Neuronal stem cell (in vitro differentiated cells): ENCODE results near the gene EVI5L.
A peak's percentile ranks its signal among the peaks of the same experiment; 100 is the strongest.

Experiments used
- DNase-seq: peaks from one replicate; pipeline ENCODE4 v3.0.0-alpha.2; 2013; ENCODE audit warnings: low spot score
- H2AFZ ChIP-seq: one replicate; pipeline ENCODE4 v1.6.1; 2013; ENCODE audit warnings: mild to moderate bottlenecking, low read length, inconsistent platforms
- H2AK5ac ChIP-seq: 2 replicates; pipeline ENCODE4 v1.6.1; 2013; ENCODE audit warnings: low read depth, mild to moderate bottlenecking, inconsistent platforms, low read length, moderate library complexity, mixed read lengths
- H2BK120ac ChIP-seq: 2 replicates; pipeline ENCODE4 v1.6.1; 2013; ENCODE audit warnings: low read depth, mild to moderate bottlenecking, inconsistent platforms, low read length, moderate library complexity, mixed read lengths
- H2BK12ac ChIP-seq: one replicate; pipeline ENCODE4 v1.6.1; 2013; ENCODE audit warnings: low read length, inconsistent platforms
- H2BK15ac ChIP-seq: 2 replicates; pipeline ENCODE4 v1.6.1; 2013; ENCODE audit warnings: mild to moderate bottlenecking, low read length, inconsistent platforms, mixed read lengths
- H2BK5ac ChIP-seq: one replicate; pipeline ENCODE4 v1.6.1; 2013; ENCODE audit warnings: inconsistent platforms, mild to moderate bottlenecking, low read length, moderate library complexity
- H3K14ac ChIP-seq: one replicate; pipeline ENCODE4 v1.6.1; 2013; ENCODE audit warnings: low read length, inconsistent platforms
- H3K18ac ChIP-seq: 2 replicates; pipeline ENCODE4 v1.6.1; 2013; ENCODE audit warnings: low read length, inconsistent platforms
- H3K23ac ChIP-seq: 2 replicates; pipeline ENCODE4 v1.6.1; 2013; ENCODE audit warnings: low read depth, mild to moderate bottlenecking, mixed read lengths, low read length, inconsistent platforms; ENCODE audit not compliant: poor library complexity
- H3K27ac ChIP-seq: replicated peaks from 3 replicates; pipeline ENCODE4 v1.5.1; 2013; ENCODE audit warnings: low read length, inconsistent platforms
- H3K27me3 ChIP-seq, 3 experiments: 2 replicates each; pipeline ENCODE4 v1.6.1; 2013; ENCODE audit warnings: low read length in 3 of 3, mild to moderate bottlenecking in 2 of 3, inconsistent platforms in 1 of 3, low read depth in 1 of 3, mixed read lengths in 1 of 3, moderate library complexity in 1 of 3; ENCODE audit not compliant: control insufficient read depth in 3 of 3, insufficient read depth in 3 of 3
- H3K36me3 ChIP-seq, 2 donors: replicated peaks in 1 of 2; 2 replicates each; pipeline ENCODE4 v1.6.1; 2013; ENCODE audit warnings: low read length in 2 of 2; ENCODE audit not compliant: control insufficient read depth in 2 of 2, insufficient read depth in 2 of 2
- H3K4ac ChIP-seq: 2 replicates; pipeline ENCODE4 v1.6.1; 2013; ENCODE audit warnings: inconsistent platforms, mild to moderate bottlenecking, low read length, moderate library complexity
- H3K4me1 ChIP-seq, 2 donors: 1 replicate in 1 of 2; 2 replicates in 1 of 2; pipeline ENCODE4 v1.6.1; 2013; ENCODE audit warnings: low read length in 2 of 2, low read depth in 1 of 2; ENCODE audit not compliant: control insufficient read depth in 2 of 2, insufficient read depth in 1 of 2
- H3K4me2 ChIP-seq: one replicate; pipeline ENCODE4 v1.6.1; 2013; ENCODE audit warnings: mild to moderate bottlenecking, low read length, inconsistent platforms; ENCODE audit not compliant: insufficient read depth, poor library complexity, severe bottlenecking
- H3K4me3 ChIP-seq, 2 donors: 2 replicates each; pipeline ENCODE4 v1.5.1; 2013; ENCODE audit warnings: low read length in 2 of 2, mild to moderate bottlenecking in 2 of 2, inconsistent platforms in 1 of 2, moderate library complexity in 1 of 2
- H3K79me1 ChIP-seq: one replicate; pipeline ENCODE4 v1.6.1; 2013; ENCODE audit warnings: low read depth, mild to moderate bottlenecking, inconsistent platforms, low read length, moderate library complexity
- H3K9ac ChIP-seq: one replicate; pipeline ENCODE4 v1.6.1; 2013; ENCODE audit warnings: mild to moderate bottlenecking, low read depth, low read length, inconsistent platforms; ENCODE audit not compliant: poor library complexity
- H3K9me3 ChIP-seq, 2 donors: replicated peaks in 1 of 2; 2 replicates each; pipeline versions ENCODE3 to v1.6.1; 2013; ENCODE audit warnings: low read length in 2 of 2, mild to moderate bottlenecking in 2 of 2, inconsistent platforms in 1 of 2, low read depth in 1 of 2, mixed read lengths in 1 of 2, moderate library complexity in 1 of 2; ENCODE audit not compliant: control insufficient read depth in 2 of 2, insufficient read depth in 1 of 2
- H4K8ac ChIP-seq: one replicate; pipeline ENCODE4 v1.6.1; 2013; ENCODE audit warnings: low read depth, mild to moderate bottlenecking, inconsistent platforms, low read length, moderate library complexity
- H4K91ac ChIP-seq: one replicate; pipeline ENCODE4 v1.6.1; 2013; ENCODE audit warnings: low read length, low read depth, mild to moderate bottlenecking, inconsistent platforms; ENCODE audit not compliant: poor library complexity
- WGBS, 2 donors: extraction: QIAGEN DNeasy Blood & Tissue Kit; methylation state at CpG; one replicate each; pipeline ENCODE4 v1.1.7; 2013; ENCODE audit warnings: missing lambda C conversion rate in 2 of 2, mixed read lengths in 1 of 2; ENCODE audit not compliant: insufficient read length in 2 of 2, insufficient replicate concordance in 1 of 2; ENCODE audit errors: extremely low coverage in 2 of 2; 5-methylcytosine and 5-hydroxymethylcytosine counted together

Gene EVI5L

DNA sequence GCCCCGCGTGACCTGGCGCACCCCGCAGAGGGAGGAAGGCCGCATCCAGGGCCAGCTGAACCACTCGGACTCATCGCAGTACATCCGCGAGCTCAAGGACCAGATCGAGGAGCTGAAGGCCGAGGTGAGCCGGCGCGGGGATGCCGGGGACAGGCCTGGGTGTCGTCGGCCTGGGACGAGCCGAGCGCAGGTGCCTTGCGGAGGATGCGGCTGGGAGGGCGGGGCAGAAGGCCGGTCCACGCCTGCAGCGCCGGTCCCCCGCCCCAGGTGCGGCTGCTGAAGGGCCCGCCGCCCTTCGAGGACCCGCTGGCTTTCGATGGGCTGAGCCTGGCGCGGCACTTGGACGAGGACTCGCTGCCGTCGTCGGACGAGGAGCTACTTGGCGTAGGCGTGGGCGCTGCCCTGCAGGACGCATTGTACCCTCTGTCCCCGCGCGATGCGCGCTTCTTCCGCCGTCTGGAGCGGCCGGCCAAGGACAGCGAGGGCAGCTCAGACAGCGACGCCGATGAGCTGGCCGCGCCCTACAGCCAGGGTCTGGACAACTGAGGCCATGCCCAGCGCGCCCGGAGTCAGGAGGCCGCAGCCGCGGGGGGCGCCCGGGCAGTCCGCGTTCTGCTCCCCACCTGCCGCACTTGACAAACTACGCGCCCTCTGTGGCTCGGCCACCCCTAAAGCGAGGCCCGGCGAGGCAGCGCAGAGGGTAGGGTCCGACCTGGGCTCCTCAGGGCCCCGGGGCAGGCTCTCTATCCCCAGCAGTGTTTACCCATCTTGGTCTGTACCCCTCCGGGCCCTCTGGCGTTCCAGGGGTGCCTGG is 33.3 kb downstream of the EVI5L start:
- H3K27me3 ChIP-seq = peaks cover 0 to 47% (median 12%) of the 10 kb centered on the region in 3 experiments
- peak overlapping the region in 1 of 2 donors; percentile 78 for H3K4me3 ChIP-seq

DNA sequence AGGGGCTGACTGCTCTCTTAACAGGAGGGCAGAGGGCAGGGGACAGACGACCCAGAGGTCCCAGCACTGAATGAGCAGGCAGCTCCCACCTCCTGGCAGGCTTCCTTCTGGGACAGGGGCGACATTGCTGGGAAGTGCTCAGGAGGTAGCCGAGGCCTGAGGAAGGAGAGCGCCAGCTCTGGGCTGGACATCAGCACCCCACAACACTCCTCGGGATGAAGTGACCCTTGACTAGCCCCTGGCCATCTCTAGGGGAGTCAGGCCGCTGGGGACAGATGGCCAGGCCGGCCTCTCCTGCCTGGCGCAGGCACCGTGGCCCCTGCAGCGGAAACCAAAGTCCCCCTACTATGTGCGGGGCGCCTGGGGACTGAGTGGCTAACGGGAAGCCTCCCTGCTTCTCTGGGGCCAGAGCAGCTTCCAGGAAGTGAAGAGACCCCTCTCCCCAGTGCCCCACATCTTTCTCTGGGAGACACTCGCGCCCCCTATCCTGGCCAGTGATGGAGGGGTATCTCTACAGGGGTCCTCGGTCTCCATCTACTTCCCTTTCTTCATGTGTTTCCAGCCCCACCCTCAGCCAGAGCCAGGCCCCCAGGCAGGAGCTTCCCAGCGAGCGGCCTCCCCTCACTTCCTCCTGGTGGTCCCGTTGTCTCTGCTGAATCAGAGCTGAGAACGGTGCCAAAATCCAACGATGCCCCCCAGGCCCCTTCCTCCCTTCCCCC is 34.1 kb downstream of the EVI5L start:
- Histone ChIP-seq H4K91ac (no peak overlapping the region), H2BK120ac (no peak overlapping the region), H3K79me1 (peaks cover 2% of the 10 kb centered on the region), H3K4ac (no peak overlapping the region), H3K14ac (no peak overlapping the region), H3K4me1 (peaks cover 11 to 19% of the 10 kb centered on the region in 2 donors), H3K9ac (no peak overlapping the region), H4K8ac (no peak overlapping the region), H3K18ac (no peak overlapping the region), H3K27me3 (peaks cover 0 to 47% (median 12%) of the 10 kb centered on the region in 3 experiments), H2AK5ac (peak overlapping the region; percentile 91), H2BK12ac (no peak overlapping the region), H3K4me3 (no peak overlapping the region), H2AFZ (no peak overlapping the region), H3K4me2 (no peak overlapping the region), H3K36me3 (peaks cover 2 to 18% of the 10 kb centered on the region in 2 donors), H3K27ac (no peak overlapping the region), H2BK15ac (no peak overlapping the region), H2BK5ac (peak overlapping the region; percentile 35), H3K23ac (peak overlapping the region; percentile 3), H3K9me3 (no peaks in the 10 kb centered on the region)
- WGBS, 2 donors = no CpG with 5 or more reads among the region's 21 CpGs
- DNase-seq = no peak

More for the DNA sequence above, 33.3 kb downstream of the EVI5L start:
- DNase-seq = no peak
- Histone ChIP-seq H3K36me3 (peaks cover 2 to 12% of the 10 kb centered on the region in 2 donors), H2BK5ac (peak overlapping the region; percentile 35), H3K4me1 (peaks cover 11 to 17% of the 10 kb centered on the region in 2 donors), H2BK12ac (peak overlapping the region; percentile 73), H2BK120ac (peak overlapping the region; percentile 44), H2BK15ac (peak overlapping the region; percentile 81), H4K8ac (peak overlapping the region; percentile 82), H3K79me1 (peaks cover 2% of the 10 kb centered on the region), H3K23ac (peak overlapping the region; percentile 80), H2AFZ (no peak overlapping the region), H3K9ac (peak overlapping the region; percentile 71), H3K18ac (peak overlapping the region; percentile 66), H2AK5ac (peak overlapping the region; percentile 91), H3K14ac (peak overlapping the region; percentile 71), H4K91ac (no peak overlapping the region), H3K27ac (no peak overlapping the region), H3K9me3 (no peaks in the 10 kb centered on the region), H3K4ac (no peak overlapping the region), H3K4me2 (peak overlapping the region; percentile 94)
- WGBS, 2 donors = no CpG with 5 or more reads among the region's 83 CpGs

DNA sequence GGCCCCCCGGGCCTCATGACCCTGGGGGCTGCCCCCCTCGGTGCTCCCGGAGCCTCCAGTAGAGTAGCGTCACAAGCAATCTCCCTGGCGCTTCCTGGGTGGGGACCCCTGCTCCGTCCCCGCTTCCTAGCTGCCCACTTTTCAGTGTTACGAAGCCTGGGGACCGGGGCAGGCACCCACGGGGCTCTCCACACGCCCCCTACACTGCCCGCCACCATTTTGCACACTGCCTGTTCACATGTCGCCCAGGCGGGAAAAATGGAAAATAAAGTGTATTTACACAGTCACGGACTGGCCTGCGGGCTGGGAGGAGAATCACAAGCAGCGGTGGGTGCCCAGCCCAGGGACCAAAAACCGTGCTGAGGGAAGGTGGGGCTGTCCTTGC is 34.7 kb downstream of the EVI5L start:
- no peak overlapping the region for H2BK5ac ChIP-seq
- H3K4me3 ChIP-seq = no peak overlapping the region
- no peak overlapping the region for H2BK120ac ChIP-seq
- H2BK15ac ChIP-seq = no peak overlapping the region
- H3K9ac ChIP-seq = peak overlapping the region; percentile 7
- H4K8ac ChIP-seq = no peak overlapping the region
- H3K4me1 ChIP-seq = peaks cover 11 to 20% of the 10 kb centered on the region in 2 donors
- H3K14ac ChIP-seq = no peak overlapping the region
- no peak overlapping the region for H3K23ac ChIP-seq
- DNase-seq = no peak
- WGBS, 2 donors = no CpG with 5 or more reads among the region's 18 CpGs
- peaks cover 0 to 45% (median 12%) of the 10 kb centered on the region in 3 experiments for H3K27me3 ChIP-seq
- H3K18ac ChIP-seq = no peak overlapping the region
- H2AFZ ChIP-seq = no peak overlapping the region
- no peak overlapping the region for H3K27ac ChIP-seq
- no peak overlapping the region for H4K91ac ChIP-seq
- peak overlapping the region; percentile 91 for H2AK5ac ChIP-seq
- peaks cover 2 to 18% of the 10 kb centered on the region in 2 donors for H3K36me3 ChIP-seq
- H3K9me3 ChIP-seq = no peaks in the 10 kb centered on the region
- no peak overlapping the region for H3K4ac ChIP-seq
- no peak overlapping the region for H3K4me2 ChIP-seq
- no peak overlapping the region for H2BK12ac ChIP-seq
- H3K79me1 ChIP-seq = peaks cover 2% of the 10 kb centered on the region
